Activated naive CD8-positive, alpha-beta T cell (primary cell): ENCODE data around the gene KIF1B.

Experiments used
- H3K27ac Mint-ChIP-seq: one replicate; pipeline ENCODE4 v1.8.0; 2021; ENCODE audit warnings: mixed read lengths
- H3K27me3 Mint-ChIP-seq: one replicate; pipeline ENCODE4 v1.8.0; 2021; ENCODE audit warnings: mixed read lengths
- H3K36me3 Mint-ChIP-seq: one replicate; pipeline ENCODE4 v1.8.0; 2021; ENCODE audit warnings: mixed read lengths
- H3K4me1 Mint-ChIP-seq: one replicate; pipeline ENCODE4 v1.8.0; 2021; ENCODE audit warnings: low read depth, mixed read lengths
- H3K4me3 Mint-ChIP-seq: one replicate; pipeline ENCODE4 v1.8.0; 2021; ENCODE audit warnings: mild to moderate bottlenecking, mixed read lengths
- H3K9me3 Mint-ChIP-seq: one replicate; pipeline ENCODE4 v1.8.0; 2021; ENCODE audit warnings: low read depth, mixed read lengths

The KIF1B gene

GRCh38 chr1:10271869-10272268 lies 61.5 kb downstream of the KIF1B start:
- H3K9me3 Mint-ChIP-seq: no peaks in the 10 kb centered on the region
- no peak overlapping the region for H3K4me3 Mint-ChIP-seq
- H3K27ac Mint-ChIP-seq: no peak overlapping the region
- H3K36me3 Mint-ChIP-seq: peaks cover 9% of the 10 kb centered on the region
- peaks cover 3% of the 10 kb centered on the region for H3K4me1 Mint-ChIP-seq
- H3K27me3 Mint-ChIP-seq: no peaks in the 10 kb centered on the region

DNA sequence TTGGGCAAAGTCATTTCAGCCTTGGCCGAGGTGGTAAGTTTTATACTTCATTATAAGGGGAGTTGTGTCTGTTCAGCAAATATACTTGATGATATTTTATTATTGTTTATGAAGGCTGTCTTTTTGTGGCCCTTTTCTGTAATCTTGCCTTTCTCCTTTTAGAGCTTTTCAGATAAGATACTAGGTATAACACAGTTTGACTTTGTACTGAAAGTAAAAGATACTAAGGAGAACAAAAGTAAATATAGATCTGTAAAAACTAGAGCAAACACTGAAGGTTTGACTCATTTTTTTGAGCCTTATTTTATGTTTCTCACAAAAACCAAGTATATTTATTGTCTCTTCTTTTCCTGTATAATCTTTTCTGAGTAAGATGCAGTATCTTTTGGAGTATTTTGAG lies 61.9 kb downstream of the KIF1B start:
- H3K36me3 Mint-ChIP-seq: peaks cover 9% of the 10 kb centered on the region
- no peaks in the 10 kb centered on the region for H3K27me3 Mint-ChIP-seq
- H3K4me1 Mint-ChIP-seq: peaks cover 3% of the 10 kb centered on the region
- no peak overlapping the region for H3K4me3 Mint-ChIP-seq
- no peak overlapping the region for H3K27ac Mint-ChIP-seq
- no peaks in the 10 kb centered on the region for H3K9me3 Mint-ChIP-seq

- no peak overlapping the region for H3K4me3 Mint-ChIP-seq
- H3K9me3 Mint-ChIP-seq: no peaks in the 10 kb centered on the region
- peaks cover 17% of the 10 kb centered on the region for H3K4me1 Mint-ChIP-seq
- H3K27ac Mint-ChIP-seq: no peak overlapping the region
- peaks cover 19% of the 10 kb centered on the region for H3K36me3 Mint-ChIP-seq
- no peaks in the 10 kb centered on the region for H3K27me3 Mint-ChIP-seq
Observed at GRCh38 chr1:10278880-10279279, 68.5 kb downstream of the KIF1B start.

DNA sequence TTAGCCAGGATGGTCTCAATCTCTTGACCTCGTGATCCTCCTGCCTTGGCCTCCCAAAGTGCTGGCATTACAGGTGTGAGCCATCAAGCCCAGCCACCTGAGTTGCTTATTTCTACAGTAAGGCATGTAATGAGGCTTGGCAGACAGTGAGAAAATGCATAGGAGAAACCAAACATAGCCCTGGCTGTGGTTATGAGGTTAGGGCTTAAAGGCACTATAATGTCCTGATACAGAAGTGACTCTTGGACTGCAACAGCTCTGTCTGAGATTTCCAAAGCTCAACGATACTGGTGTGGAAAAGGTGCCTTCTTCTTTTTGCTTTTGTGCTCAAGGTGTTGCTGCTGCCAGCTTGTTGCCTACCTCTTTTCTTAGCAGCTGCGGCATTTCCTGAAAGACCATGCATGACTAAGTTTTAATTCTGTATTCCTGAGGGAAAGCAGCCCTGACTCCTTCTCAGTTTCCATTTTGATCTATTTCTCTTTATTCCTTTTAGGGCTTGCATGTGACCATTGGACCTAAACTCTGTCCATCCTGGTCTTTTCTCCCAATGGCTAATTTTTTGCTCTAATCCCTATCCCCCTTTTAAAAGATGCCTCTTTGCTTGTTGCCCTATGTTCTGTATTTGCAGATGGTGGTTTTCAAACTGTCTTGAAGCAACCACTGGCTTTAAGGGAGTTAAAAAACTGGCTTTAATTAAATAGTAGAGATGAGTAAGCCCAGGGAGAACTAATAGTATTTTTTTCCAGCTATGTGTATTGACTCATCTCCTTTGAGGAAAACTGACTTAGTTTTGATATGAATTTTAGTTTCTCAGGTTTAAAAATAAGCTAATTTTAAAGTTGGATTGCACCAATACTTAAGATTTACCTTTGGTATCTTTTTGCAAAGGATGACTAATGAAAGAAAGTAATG lies 70.3 kb downstream of the KIF1B start:
- peaks cover 20% of the 10 kb centered on the region for H3K36me3 Mint-ChIP-seq
- no peaks in the 10 kb centered on the region for H3K27me3 Mint-ChIP-seq
- H3K27ac Mint-ChIP-seq: peak overlapping the region; percentile 87
- H3K9me3 Mint-ChIP-seq: no peaks in the 10 kb centered on the region
- peak overlapping the region; percentile 4 for H3K4me3 Mint-ChIP-seq
- H3K4me1 Mint-ChIP-seq: peaks cover 17% of the 10 kb centered on the region

DNA sequence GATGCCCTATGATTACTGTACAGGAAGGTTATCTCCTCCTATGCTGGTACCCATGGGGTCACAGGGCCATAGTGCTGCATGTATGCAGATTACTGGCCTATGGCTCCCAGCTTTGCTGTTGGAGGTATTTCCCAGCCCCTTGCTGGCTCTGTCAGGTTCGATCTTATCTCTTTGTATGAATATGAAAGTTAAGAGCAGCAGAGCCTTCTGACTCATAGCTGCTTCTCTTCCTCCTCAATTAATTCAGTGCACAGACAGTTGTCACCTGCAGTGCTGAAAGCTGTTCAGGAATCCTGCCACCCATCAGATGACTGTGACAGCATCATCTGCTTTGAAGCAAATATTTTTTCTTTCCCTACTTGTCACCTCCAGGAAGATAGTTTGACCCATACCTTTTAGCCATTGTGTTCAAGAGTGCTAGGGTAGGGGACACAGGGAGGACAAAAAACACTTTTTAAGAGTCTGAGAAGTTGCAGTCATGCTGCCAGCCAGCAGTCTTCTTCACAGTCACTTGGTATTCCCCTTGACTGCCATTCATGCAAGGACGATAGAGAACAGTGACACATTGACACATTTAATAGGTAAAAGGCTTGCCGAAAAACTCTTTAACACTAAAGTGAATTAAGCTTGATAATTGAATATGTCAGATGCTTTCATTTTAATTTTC lies 73.1 kb downstream of the KIF1B start:
- H3K27ac Mint-ChIP-seq: peak overlapping the region; percentile 78
- H3K4me1 Mint-ChIP-seq: peaks cover 17% of the 10 kb centered on the region

GRCh38 chr1:10286244-10286643 lies 75.9 kb downstream of the KIF1B start:
- Mint-ChIP-seq H3K4me3 (no peak overlapping the region), H3K36me3 (peaks cover 18% of the 10 kb centered on the region), H3K4me1 (peaks cover 10% of the 10 kb centered on the region), H3K9me3 (no peaks in the 10 kb centered on the region), H3K27ac (no peak overlapping the region), H3K27me3 (no peaks in the 10 kb centered on the region)

More for the DNA sequence above, 73.1 kb downstream of the KIF1B start:
- H3K27me3 Mint-ChIP-seq: no peaks in the 10 kb centered on the region
- no peaks in the 10 kb centered on the region for H3K9me3 Mint-ChIP-seq
- H3K4me3 Mint-ChIP-seq: no peak overlapping the region
- H3K36me3 Mint-ChIP-seq: peaks cover 15% of the 10 kb centered on the region

DNA sequence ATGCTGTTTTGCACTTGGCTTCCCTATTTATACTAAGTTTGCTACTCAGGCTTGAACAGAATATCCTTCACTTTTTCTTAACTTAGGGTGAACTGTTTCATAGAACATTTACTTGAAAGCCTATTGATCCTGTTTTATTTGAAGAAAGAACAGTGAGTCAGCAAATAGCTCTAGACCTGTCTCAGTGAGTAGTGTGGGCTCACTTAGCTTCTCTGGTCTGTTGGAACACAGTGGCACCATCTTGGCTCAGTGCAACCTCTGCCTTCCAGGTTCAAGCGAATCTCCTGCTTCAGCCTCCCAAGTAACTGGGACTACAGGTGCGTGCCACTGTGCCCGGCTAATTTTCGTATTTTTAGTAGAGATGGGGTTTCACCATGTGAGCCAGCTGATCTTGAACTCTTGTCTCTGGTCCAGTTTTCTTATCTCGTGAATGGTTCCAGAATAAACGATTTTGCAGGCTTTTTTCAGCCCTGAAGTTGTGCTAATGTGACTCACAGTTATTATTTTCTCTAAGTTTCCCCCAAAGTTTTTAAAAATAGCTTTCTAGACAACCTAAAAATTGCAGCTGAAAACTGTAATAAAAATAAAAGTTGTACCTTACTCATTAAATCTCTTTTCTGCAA lies 76.8 kb downstream of the KIF1B start:
- peaks cover 9% of the 10 kb centered on the region for H3K4me1 Mint-ChIP-seq

DNA sequence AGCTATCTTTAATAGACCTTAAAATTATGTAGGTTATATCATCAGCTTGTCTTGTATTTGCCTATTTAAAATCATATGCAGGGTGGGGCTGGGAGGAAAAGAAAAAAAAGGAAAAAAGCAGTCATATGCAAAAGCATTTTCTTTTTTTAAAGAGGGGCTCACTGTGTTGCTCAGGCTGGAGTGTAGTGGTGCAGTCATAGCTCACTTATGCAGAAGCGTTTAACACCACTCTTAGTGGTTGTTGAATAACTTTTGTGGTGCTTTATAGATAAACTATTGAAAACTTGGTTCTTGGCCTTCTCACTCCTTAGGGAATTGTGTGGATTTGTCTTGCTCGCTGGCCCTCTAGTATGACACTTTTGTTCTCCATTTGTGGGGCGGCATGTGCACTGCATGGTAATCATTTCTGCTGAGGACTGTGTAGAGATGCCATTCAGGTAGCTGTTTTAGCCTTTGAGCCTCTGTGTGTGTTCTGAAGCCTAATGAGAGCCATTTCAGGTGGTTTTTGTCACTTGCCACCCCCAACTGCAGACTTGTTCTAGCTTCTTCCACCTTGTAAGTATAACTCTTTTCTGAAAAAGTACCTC lies 77.8 kb downstream of the KIF1B start:
- Mint-ChIP-seq H3K27me3 (no peaks in the 10 kb centered on the region), H3K4me1 (peaks cover 4% of the 10 kb centered on the region), H3K36me3 (peaks cover 13% of the 10 kb centered on the region), H3K27ac (no peak overlapping the region), H3K4me3 (no peak overlapping the region), H3K9me3 (no peaks in the 10 kb centered on the region)

More for the DNA sequence above, 76.8 kb downstream of the KIF1B start:
- Mint-ChIP-seq H3K27me3 (no peaks in the 10 kb centered on the region), H3K27ac (no peak overlapping the region), H3K36me3 (peaks cover 18% of the 10 kb centered on the region), H3K4me3 (no peak overlapping the region), H3K9me3 (no peaks in the 10 kb centered on the region)

DNA sequence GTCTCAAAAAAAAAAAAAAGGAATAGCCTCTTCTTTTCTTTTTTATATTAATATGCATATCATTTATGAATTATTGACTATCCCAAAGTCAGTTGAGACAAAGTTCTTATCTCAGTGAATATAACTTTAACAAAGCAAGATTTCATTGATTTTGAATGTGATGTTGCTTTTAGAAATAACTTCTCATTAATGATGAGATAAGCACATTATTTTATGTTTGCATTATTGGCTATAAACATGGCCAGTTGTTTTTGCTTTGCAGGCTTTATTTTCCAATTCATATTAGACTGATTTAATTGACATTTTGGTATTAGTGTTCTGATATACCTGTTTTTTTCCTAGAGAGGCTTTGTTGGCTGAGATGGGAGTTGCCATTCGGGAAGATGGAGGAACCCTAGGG lies 81.3 kb downstream of the KIF1B start:
- Mint-ChIP-seq H3K9me3 (no peaks in the 10 kb centered on the region), H3K4me3 (no peak overlapping the region), H3K4me1 (no peaks in the 10 kb centered on the region), H3K27me3 (no peaks in the 10 kb centered on the region), H3K36me3 (peaks cover 6% of the 10 kb centered on the region), H3K27ac (no peak overlapping the region)

DNA sequence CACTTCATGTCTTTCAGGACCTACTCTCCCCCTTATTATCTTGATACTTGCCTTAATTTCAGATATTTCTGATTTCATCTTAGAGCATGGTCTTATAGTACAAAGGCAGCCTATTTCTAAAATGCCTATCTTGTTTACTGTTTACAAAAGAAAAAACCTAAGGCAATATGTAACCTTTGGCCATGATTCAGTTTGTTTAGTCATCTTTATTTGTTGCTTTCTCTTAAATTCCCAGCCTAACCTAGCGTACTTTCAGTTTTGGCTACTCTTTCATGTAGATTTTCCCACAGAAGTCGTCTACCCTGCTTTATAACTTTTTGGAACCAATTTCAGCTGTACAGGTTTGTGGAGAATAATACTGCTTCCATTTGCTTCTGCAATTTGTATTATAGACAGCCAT lies 81.8 kb downstream of the KIF1B start:
- Mint-ChIP-seq H3K9me3 (no peaks in the 10 kb centered on the region), H3K4me1 (no peaks in the 10 kb centered on the region), H3K36me3 (peaks cover 10% of the 10 kb centered on the region), H3K4me3 (no peak overlapping the region), H3K27ac (no peak overlapping the region), H3K27me3 (no peaks in the 10 kb centered on the region)

DNA sequence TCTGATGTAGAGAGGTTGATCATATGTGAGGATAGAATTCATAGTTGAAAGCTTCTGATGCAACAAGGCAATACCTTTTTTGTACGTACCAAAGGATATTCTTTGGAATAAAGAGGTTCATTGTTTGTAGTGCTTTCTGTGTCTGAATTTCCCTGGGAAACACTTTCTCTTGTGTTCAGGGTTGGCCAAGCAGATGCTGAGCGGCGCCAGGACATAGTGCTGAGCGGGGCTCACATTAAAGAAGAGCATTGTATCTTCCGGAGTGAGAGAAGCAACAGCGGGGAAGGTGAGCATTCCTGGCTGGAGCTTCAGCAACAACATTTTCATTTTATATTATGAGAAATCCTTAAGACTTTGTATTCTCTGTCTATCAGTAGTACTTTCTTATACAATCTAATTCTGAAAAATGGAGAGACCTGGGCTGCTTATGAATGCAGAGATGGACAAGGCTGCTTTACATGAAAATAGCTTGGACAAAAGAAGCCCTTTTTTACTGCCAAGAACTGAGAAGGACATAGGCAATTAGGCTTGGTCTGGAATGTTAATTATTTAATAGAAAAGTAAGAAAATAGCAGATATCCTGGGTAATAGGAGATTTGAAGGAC lies 85.2 kb downstream of the KIF1B start:
- Mint-ChIP-seq H3K4me3 (no peak overlapping the region), H3K9me3 (no peaks in the 10 kb centered on the region), H3K4me1 (no peaks in the 10 kb centered on the region), H3K27me3 (no peaks in the 10 kb centered on the region), H3K27ac (no peak overlapping the region), H3K36me3 (peaks cover 6% of the 10 kb centered on the region)

- Mint-ChIP-seq H3K36me3 (peaks cover 18% of the 10 kb centered on the region), H3K27me3 (no peaks in the 10 kb centered on the region), H3K27ac (no peak overlapping the region)
Observed at GRCh38 chr1:10299151-10299550, 88.8 kb downstream of the KIF1B start.

GRCh38 chr1:10302416-10302815 lies 92.0 kb downstream of the KIF1B start:
- Mint-ChIP-seq H3K27me3 (no peaks in the 10 kb centered on the region), H3K27ac (no peak overlapping the region), H3K36me3 (peaks cover 18% of the 10 kb centered on the region), H3K4me3 (no peak overlapping the region), H3K4me1 (no peaks in the 10 kb centered on the region), H3K9me3 (no peaks in the 10 kb centered on the region)

More at GRCh38 chr1:10299151-10299550, 88.8 kb downstream of the KIF1B start:
- Mint-ChIP-seq H3K9me3 (no peaks in the 10 kb centered on the region), H3K4me3 (no peak overlapping the region), H3K4me1 (no peaks in the 10 kb centered on the region)

DNA sequence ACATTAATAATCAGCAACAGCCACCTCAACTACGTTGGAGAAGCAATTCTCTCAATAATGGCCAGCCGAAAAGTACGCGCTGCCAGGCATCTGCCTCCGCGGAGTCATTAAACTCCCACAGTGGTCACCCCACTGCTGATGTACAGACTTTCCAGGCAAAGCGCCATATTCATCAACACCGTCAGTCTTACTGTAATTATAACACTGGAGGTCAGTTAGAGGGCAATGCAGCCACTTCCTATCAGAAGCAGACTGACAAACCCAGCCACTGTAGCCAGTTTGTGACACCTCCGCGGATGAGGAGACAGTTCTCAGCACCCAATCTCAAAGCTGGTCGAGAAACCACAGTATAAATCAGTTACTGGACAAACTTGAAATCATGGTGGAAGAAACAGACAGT lies 93.9 kb downstream of the KIF1B start:
- Mint-ChIP-seq H3K9me3 (no peaks in the 10 kb centered on the region), H3K4me1 (peaks cover 11% of the 10 kb centered on the region), H3K27me3 (no peaks in the 10 kb centered on the region), H3K4me3 (no peak overlapping the region), H3K27ac (no peak overlapping the region), H3K36me3 (peaks cover 19% of the 10 kb centered on the region)
